ENCODE data around the gene CLASRP. TPM values are rescaled to one million over a fixed set of nuclear protein-coding genes. Genes with fewer than 3 reads are reported as not detected.
A peak's percentile ranks its signal among the peaks of the same experiment; 100 is the strongest.

Gene CLASRP
- total and polyA plus RNA-seq, 2 of the 8 experiments (the other 6 are each of a cell fraction or from before 2014, with no cell fraction given), result 22.3 to 71.7 TPM

GRCh38 chr19:45112111-45112827 is 73.4 kb downstream of the CLASRP start:
- Histone ChIP-seq H3K56ac (replicated peaks; ENCODE audit: insufficient read length, low read depth, low read length) (no peak overlapping the region), H3K27ac (ENCODE audit: low read depth, low read length) (no peak overlapping the region), H3K9ac (replicated peaks in 1 of 4; ENCODE audit: extremely low read depth in 1 of 4, low read depth in 3 of 4, low read length in 3 of 4) (0 out of 7 replicates have a peak overlapping the region, but pooled peaks of 1 of the 4 experiments have one; percentile 2), H4K5ac (ENCODE audit: insufficient read length, low read depth, low read length) (no peak overlapping the region), H4K8ac (ENCODE audit: extremely low read depth, insufficient read depth, low read length) (no peak overlapping the region), H2BK12ac (ENCODE audit: low read depth, low read length) (no peak overlapping the region), H3K79me1 (ENCODE audit: low read depth, low read length) (peaks cover 37% of the 10 kb centered on the region), H3K4me2 (ENCODE audit: insufficient read depth in 1 of 2, low read depth in 2 of 2, low read length in 2 of 2) (no peak overlapping the region), H4K91ac (replicated peaks; ENCODE audit: insufficient read length, low read length) (no peak overlapping the region), H3K36me3 (ENCODE audit: control insufficient read depth in 2 of 4, insufficient read depth in 4 of 4, low read length in 3 of 4) (no peaks in the 10 kb centered on the region), H3K23me2 (ENCODE audit: low read depth, low read length) (no peaks in the 10 kb centered on the region), H3K27me3 (replicated peaks in 1 of 4; ENCODE audit: control insufficient read depth in 3 of 4, extremely low read depth in 1 of 4, insufficient read depth in 3 of 4, low read length in 3 of 4) (no peaks in the 10 kb centered on the region), H3K18ac (ENCODE audit: extremely low read depth, low read length) (no peak overlapping the region), H3K23ac (ENCODE audit: insufficient read length) (no peak overlapping the region), H2BK20ac (ENCODE audit: low read length) (no peak overlapping the region), H3K4ac (replicated peaks; ENCODE audit: insufficient read length, low read depth, low read length) (no peak overlapping the region), H4K20me1 (replicated peaks in 1 of 2; ENCODE audit: control insufficient read depth in 1 of 2, insufficient read depth in 2 of 2, low read length in 2 of 2) (peaks cover 32 to 34% of the 10 kb centered on the region in 2 experiments), H2BK15ac (ENCODE audit: low read length) (no peak overlapping the region), H2BK120ac (replicated peaks; ENCODE audit: low read depth, low read length) (no peak overlapping the region), H3K4me3 (ENCODE audit: extremely low read depth in 1 of 4, insufficient read depth in 2 of 4, low read depth in 3 of 4, low read length in 4 of 4) (no peak overlapping the region), H3K4me1 (replicated peaks in 1 of 4; ENCODE audit: control insufficient read depth in 3 of 4, insufficient read depth in 4 of 4, low read length in 3 of 4) (peaks cover 0 to 16% (median 4%) of the 10 kb centered on the region in 4 experiments; a peak in 6 of 7 replicates), H2AFZ (ENCODE audit: low read length) (no peak overlapping the region), H3K9me3 (ENCODE audit: insufficient read depth in 2 of 2, low read depth in 1 of 2, low read length in 1 of 2) (no peaks in the 10 kb centered on the region), H3K79me2 (ENCODE audit: control insufficient read depth in 1 of 2, insufficient read depth in 2 of 2, low read length in 2 of 2) (peaks cover 6 to 87% of the 10 kb centered on the region in 2 experiments), H2AK5ac (ENCODE audit: low read depth, low read length) (no peak overlapping the region), H3K14ac (ENCODE audit: insufficient read length) (no peak overlapping the region), H2BK5ac (ENCODE audit: low read depth, low read length) (no peak overlapping the region)
- CTCF ChIA-PET (ENCODE audit: partially characterized antibody), result interaction anchor here (0.6 to 8.6 kb wide), 6 partner anchors 10 to 258 kb away, joined by 3 to 73 read pairs (median 8); no protein-coding TSS in a partner anchor
- TF ChIP-seq SUZ12 (IDR thresholded peaks at IDR 0.05; ENCODE audit: low read length) (no peak), CEBPB (IDR thresholded peaks at IDR 0.05; ENCODE audit: low read depth, low read length) (no peak), HDAC6 (IDR thresholded peaks at IDR 0.05; ENCODE audit: low read depth, low read length) (no peak), BACH1 (IDR thresholded peaks at IDR 0.05; ENCODE audit: low read length) (no peak), TBP (IDR thresholded peaks at IDR 0.05; ENCODE audit: low read depth, low read length) (no peak), KDM5A (IDR thresholded peaks at IDR 0.05; ENCODE audit: low read length) (no peak), BCL11A (IDR thresholded peaks at IDR 0.05; ENCODE audit: low read depth in 2 of 2, low read length in 2 of 2) (no peak), SP1 (IDR thresholded peaks at IDR 0.05; ENCODE audit: low read depth, low read length) (no peak), RNF2 (IDR thresholded peaks at IDR 0.05; ENCODE audit: borderline replicate concordance, low read depth, low read length, missing control alignments, poor library complexity, severe bottlenecking) (no peak), SIN3A (conservative IDR thresholded peaks at IDR 0.05 in 1 of 2, IDR thresholded peaks at IDR 0.05 in 1 of 2; ENCODE audit: low read depth in 1 of 2, low read length in 2 of 2) (no peak)
- TF ChIP-seq, protein P1, sequence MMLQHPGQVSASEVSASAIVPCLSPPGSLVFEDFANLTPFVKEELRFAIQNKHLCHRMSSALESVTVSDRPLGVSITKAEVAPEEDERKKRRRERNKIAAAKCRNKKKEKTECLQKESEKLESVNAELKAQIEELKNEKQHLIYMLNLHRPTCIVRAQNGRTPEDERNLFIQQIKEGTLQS (IDR thresholded peaks at IDR 0.05; ENCODE audit: insufficient read depth, low read depth, low read length), result no peak
- POLR2A ChIA-PET (ENCODE audit: partially characterized antibody), result interaction anchor here (0.7 to 2.6 kb wide), 6 partner anchors 9 to 33 kb away, joined by 3 to 6 read pairs (median 5); partner anchors contain the start of genes GEMIN7 and PPP1R37
- FAIRE-seq (no peak), DNase-seq (ENCODE audit: low read depth in 1 of 2, low spot score in 2 of 2) (no peak)
- WGBS, 2 experiments (ENCODE audit: extremely low coverage in 1 of 2, insufficient coverage in 1 of 2, insufficient read length in 1 of 2, insufficient replicate concordance in 2 of 2, low coverage in 1 of 2, low lambda C conversion rate in 2 of 2, missing lambda C conversion rate in 1 of 2), result 91% methylated on average over 11 of the region's 11 CpGs; no CpG with 5 or more reads in 1 of the 2 experiments

Measured in H1 (cell line).